GM12878 (cell line): Measurements from ENCODE around the gene RSRC1. TPM values are rescaled to one million over a fixed set of nuclear protein-coding genes. Genes with fewer than 3 reads are reported as not detected.

Experiments
- ATAC-seq: fragments of 200-7000 bp; cut with Tn5 transposase; 3 replicates; pipeline ENCODE4 v1.9.1; 2020; ENCODE audit warnings: mild to moderate bottlenecking, moderate library complexity
- BruUV-seq: library from RNA; stranded (reverse); fragments of 400-500 nt; replicated peaks from 2 replicates; lab custom pipeline; 2021; lab: Mats Ljungman, UMichigan
- CTCF ChIA-PET: fragments of 300-600 bp; sonication (Branson Sonifier 250); formaldehyde crosslinking; extraction: SDS; loops from one replicate; lab custom pipeline; 2021; ENCODE audit warnings: inconsistent platforms; lab: Yijun Ruan, JAX
- POLR2A ChIA-PET: fragments of 350-600 bp; formaldehyde crosslinking; extraction: SDS; loops from one replicate; lab custom pipeline; 2021; ENCODE audit warnings: inconsistent platforms; lab: Charles Lee
- RAD21 ChIA-PET: fragments of 300-600 bp; sonication (Branson Sonifier 250); formaldehyde crosslinking; loops from one replicate; lab custom pipeline; 2023; ENCODE audit warnings: antibody characterized with exemption; ENCODE audit not compliant: unreplicated experiment; lab: Charles Lee
- SMC1A ChIA-PET: fragments of 300-600 bp; sonication (Branson Sonifier 250); formaldehyde crosslinking; loops from one replicate; lab custom pipeline; 2023; ENCODE audit not compliant: unreplicated experiment, uncharacterized antibody; lab: Charles Lee
- DNase-seq: peaks from one replicate; pipeline ENCODE4 v3.0.0-alpha.2; 2011; ENCODE audit warnings: low read depth, low spot score
- FAIRE-seq: peaks from 3 replicates; lab custom pipeline; 2011; peaks lifted over from hg19 to GRCh38; lab: Jason Lieb, UNC
- H2AFZ ChIP-seq: 2 replicates; pipeline ENCODE4 v1.6.0; 2011; ENCODE audit warnings: low read depth, low read length, control low read depth; ENCODE audit not compliant: control insufficient read depth
- H3K27ac ChIP-seq: 2 replicates; pipeline ENCODE4 v1.5.1; 2011; ENCODE audit warnings: control low read depth; ENCODE audit not compliant: control insufficient read depth, insufficient read depth
- H3K27me3 ChIP-seq, 2 experiments: replicated peaks in 1 of 2; 2 replicates each; pipeline versions ENCODE4 v1.6.0 to v1.6.1; 2011; ENCODE audit warnings: low read length in 1 of 2; ENCODE audit not compliant: control insufficient read depth in 2 of 2, insufficient read depth in 2 of 2
- H3K36me3 ChIP-seq, 2 experiments: 2 replicates each; pipeline ENCODE4 v1.5.1; 2011; ENCODE audit warnings: low read length in 1 of 2; ENCODE audit not compliant: control insufficient read depth in 2 of 2, insufficient read depth in 2 of 2
- H3K4me1 ChIP-seq: 2 replicates; pipeline ENCODE4 v1.6.1; 2011; ENCODE audit warnings: mild to moderate bottlenecking, low read length, moderate library complexity, mixed read lengths; ENCODE audit not compliant: control insufficient read depth, insufficient read depth
- H3K4me2 ChIP-seq: 2 replicates; pipeline ENCODE4 v1.6.0; 2011; ENCODE audit warnings: control low read depth; ENCODE audit not compliant: control insufficient read depth, insufficient read depth
- H3K4me3 ChIP-seq: fragments of 200-600 bp; sonication (generic); 2 replicates; pipeline ENCODE4 v1.5.1; 2016
- H3K79me2 ChIP-seq: 2 replicates; pipeline ENCODE4 v1.6.0; 2011; ENCODE audit warnings: low read length; ENCODE audit not compliant: control insufficient read depth, insufficient read depth
- H3K9ac ChIP-seq: 2 replicates; pipeline ENCODE4 v1.8.0; 2011; ENCODE audit warnings: low read length, control low read depth, mixed read lengths; ENCODE audit not compliant: control insufficient read depth, insufficient read depth
- H3K9me3 ChIP-seq: replicated peaks from 3 replicates; pipeline ENCODE4 v1.5.1; 2011; ENCODE audit warnings: mild to moderate bottlenecking, low read length; ENCODE audit not compliant: control insufficient read depth, insufficient read depth
- H4K20me1 ChIP-seq: 2 replicates; pipeline ENCODE4 v1.6.0; 2011; ENCODE audit not compliant: control insufficient read depth, insufficient read depth
- CBX3 ChIP-seq: fragments of 200-600 bp; sonication (generic); IDR thresholded peaks from 2 replicates; pipeline ENCODE4 v1.6.1; 2016; ENCODE audit warnings: low read depth, borderline replicate concordance
- CREM ChIP-seq: IDR thresholded peaks from 2 replicates; pipeline ENCODE4 v1.6.1; 2014; ENCODE audit warnings: antibody characterized with exemption, low read depth
- EP300 ChIP-seq, 2 experiments: fragments of 150-350 bp in 1 of 2; IDR thresholded peaks; 2 replicates each; pipeline ENCODE4 v1.6.1; 2011 to 2012; ENCODE audit warnings: low read depth in 2 of 2, low read length in 2 of 2, borderline replicate concordance in 1 of 2, improper control_type of control experiment in 1 of 2, inconsistent platforms in 1 of 2; ENCODE audit not compliant: control insufficient read depth in 1 of 2
- IRF4 ChIP-seq: IDR thresholded peaks from 2 replicates; pipeline ENCODE4 v1.6.1; 2011; ENCODE audit warnings: low read depth, low read length
- JUNB ChIP-seq: IDR thresholded peaks from 2 replicates; pipeline ENCODE4 v1.6.1; 2016; ENCODE audit warnings: antibody characterized with exemption, mild to moderate bottlenecking
- PML ChIP-seq: IDR thresholded peaks from 2 replicates; pipeline ENCODE4 v1.6.1; 2012; ENCODE audit warnings: low read length, inconsistent platforms
- RELB ChIP-seq: fragments of 450-650 bp; IDR thresholded peaks from 2 replicates; pipeline ENCODE4 v1.6.1; 2017; ENCODE audit warnings: low read depth, mild to moderate bottlenecking, moderate library complexity
- SUZ12 ChIP-seq: fragments of 200-600 bp; sonication (generic); IDR thresholded peaks from one replicate; pipeline ENCODE4 v1.6.1; 2018; ENCODE audit warnings: antibody characterized with exemption, mild to moderate bottlenecking; ENCODE audit not compliant: unreplicated experiment
- TCF7 ChIP-seq: IDR thresholded peaks from 2 replicates; pipeline ENCODE4 v1.6.1; 2014; ENCODE audit warnings: antibody characterized with exemption, borderline replicate concordance
- WGBS: methylation state at CpG from one replicate; pipeline ENCODE4 v1.1.6; 2016; ENCODE audit warnings: low lambda C conversion rate; ENCODE audit not compliant: insufficient replicate concordance, insufficient coverage; ENCODE audit errors: missing lambda C conversion rate; 5-methylcytosine and 5-hydroxymethylcytosine counted together
- in situ Hi-C: fragments of 300-500 bp; cut with MboI; formaldehyde crosslinking; loops from 9 replicates; pipeline ENCODE4 v1.14.3; 2018; ENCODE audit warnings: mixed read lengths
- intact Hi-C: fragments of 100-400 bp; cut with micrococcal nuclease; formaldehyde crosslinking; loops from one replicate; pipeline ENCODE4 v1.14.2; 2022; ENCODE audit not compliant: unreplicated experiment
- polyA plus RNA-seq, 11 experiments: library from polyadenylated mRNA; depleted of rRNA in 4 of 11; unstranded in 6 of 11; stranded (reverse) in 5 of 11; fragments of >200 nt; fragmentation: Nextera tagmentation in 4 of 11; fragmentation: Illumina TruSeq in 1 of 11; extraction: Ambion mirVana in 4 of 11; extraction: Trizol in 1 of 11; gene quantifications; 1 replicate in 1 of 11; 2 replicates in 10 of 11; pipeline versions ENCODE4 v1.2.1 to v1.2.3, GENCODE V29; 2011 to 2016; ENCODE audit warnings: inconsistent platforms in 2 of 11, missing spikeins in 2 of 11, low read depth in 1 of 11
- total RNA-seq, 4 experiments: library from RNA; depleted of rRNA in 3 of 4; stranded (reverse); fragments of >200 nt in 3 of 4; fragmentation: Illumina TruSeq in 1 of 4; extraction: Trizol in 1 of 4; gene quantifications; 2 replicates each; pipeline versions ENCODE4 v1.2.1 to v1.2.3, GENCODE V29; 2013 to 2021
- TF ChIP-seq, protein P1 (sequence below): IDR thresholded peaks from 2 replicates; pipeline ENCODE4 v1.6.1; 2011; ENCODE audit warnings: low read depth, low read length, improper control_type of control experiment, borderline replicate concordance

Gene RSRC1
- total and polyA plus RNA-seq, 10 of the 15 experiments (the other 5 are each of a cell fraction or from before 2014, with no cell fraction given): 16.4 to 85.9 (median 42.0) TPM

DNA sequence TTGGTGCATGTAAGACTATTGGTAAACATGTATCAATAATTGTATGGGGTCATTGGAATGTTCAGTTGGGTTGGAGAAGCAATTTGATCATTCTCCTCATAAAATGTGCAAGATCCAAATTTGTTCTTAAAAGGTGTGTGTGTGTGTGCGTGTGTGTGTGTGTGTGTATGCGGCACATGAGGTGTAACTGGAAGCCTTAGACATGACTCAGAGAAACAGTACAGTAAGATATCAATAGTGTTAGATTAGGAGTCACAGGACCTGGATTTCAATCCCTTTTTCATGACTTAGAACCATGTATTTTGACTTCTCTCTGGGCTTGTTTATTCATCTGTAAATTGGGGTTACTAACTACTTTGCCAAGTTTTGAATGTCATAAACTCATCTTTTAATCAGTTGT lies 38.3 kb downstream of the RSRC1 start (continued):
- TF ChIP-seq CREM (no peak), PML (no peak), JUNB (no peak), EP300 (IDR thresholded peaks at IDR 0.05; ENCODE audit: borderline replicate concordance in 1 of 2, control insufficient read depth in 1 of 2, low read depth in 2 of 2, low read length in 2 of 2) (no peak), SUZ12 (no peak), RELB (no peak), TCF7 (no peak), CBX3 (no peak)

- ATAC-seq: peak; percentile 68
- TF ChIP-seq IRF4 (0 out of 2 replicates have a peak, but pooled peaks have one; percentile 15), JUNB (0 out of 2 replicates have a peak, but pooled peaks have one; percentile 18)
- TF ChIP-seq, protein P1, sequence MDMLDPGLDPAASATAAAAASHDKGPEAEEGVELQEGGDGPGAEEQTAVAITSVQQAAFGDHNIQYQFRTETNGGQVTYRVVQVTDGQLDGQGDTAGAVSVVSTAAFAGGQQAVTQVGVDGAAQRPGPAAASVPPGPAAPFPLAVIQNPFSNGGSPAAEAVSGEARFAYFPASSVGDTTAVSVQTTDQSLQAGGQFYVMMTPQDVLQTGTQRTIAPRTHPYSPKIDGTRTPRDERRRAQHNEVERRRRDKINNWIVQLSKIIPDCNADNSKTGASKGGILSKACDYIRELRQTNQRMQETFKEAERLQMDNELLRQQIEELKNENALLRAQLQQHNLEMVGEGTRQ: no peak
- ChIA-PET SMC1A (interaction anchor here (1.1 to 2.4 kb wide), 5 partner anchors 9 to 35 kb away, joined by 4 to 8 read pairs (median 4); no protein-coding TSS in a partner anchor), RAD21 (no interaction called here), CTCF (interaction anchor here (1.2 to 1.7 kb wide), 2 partner anchors 11 to 15 kb away, joined by 3 to 4 read pairs; no protein-coding TSS in a partner anchor), POLR2A (no interaction called here)
- DNase-seq: no peak
- Histone ChIP-seq H4K20me1 (no peaks in the 10 kb centered on the region), H2AFZ (no peak overlapping the region), H3K79me2 (no peaks in the 10 kb centered on the region), H3K27ac (no peak overlapping the region), H3K4me1 (no peaks in the 10 kb centered on the region), H3K4me2 (no peak overlapping the region), H3K9ac (no peak overlapping the region), H3K36me3 (peaks cover 0 to 4% of the 10 kb centered on the region in 2 experiments; a peak in 1 of 4 replicates), H3K9me3 (no peaks in the 10 kb centered on the region; the same call in 1 of the 3 replicates), H3K27me3 (no peaks in the 10 kb centered on the region), H3K4me3 (no peak overlapping the region)
- no peak for FAIRE-seq
- intact Hi-C loops: no loop called here
- in situ Hi-C loops: no loop called here
- 50% methylated on average over 2 of the region's 2 CpGs for WGBS
- no TSS peak for BruUV-seq
Observed at GRCh38 chr3:158152186-158152585, 42.3 kb downstream of the RSRC1 start.
